LNCAP (cell line): ENCODE measurements around the gene AACS.
A peak's percentile ranks its signal among the peaks of the same experiment; 100 is the strongest.

ENCODE experiments used
- TF ChIP-seq, protein P1 (sequence below): fragments of 450-650 bp; IDR thresholded peaks from 2 replicates; pipeline ENCODE4 v1.5.1; 2017; ENCODE audit warnings: mild to moderate bottlenecking

AACS gene

GRCh38 chr12:125181107-125181506, 115.9 kb downstream of the AACS start:
- TF ChIP-seq, protein P1, sequence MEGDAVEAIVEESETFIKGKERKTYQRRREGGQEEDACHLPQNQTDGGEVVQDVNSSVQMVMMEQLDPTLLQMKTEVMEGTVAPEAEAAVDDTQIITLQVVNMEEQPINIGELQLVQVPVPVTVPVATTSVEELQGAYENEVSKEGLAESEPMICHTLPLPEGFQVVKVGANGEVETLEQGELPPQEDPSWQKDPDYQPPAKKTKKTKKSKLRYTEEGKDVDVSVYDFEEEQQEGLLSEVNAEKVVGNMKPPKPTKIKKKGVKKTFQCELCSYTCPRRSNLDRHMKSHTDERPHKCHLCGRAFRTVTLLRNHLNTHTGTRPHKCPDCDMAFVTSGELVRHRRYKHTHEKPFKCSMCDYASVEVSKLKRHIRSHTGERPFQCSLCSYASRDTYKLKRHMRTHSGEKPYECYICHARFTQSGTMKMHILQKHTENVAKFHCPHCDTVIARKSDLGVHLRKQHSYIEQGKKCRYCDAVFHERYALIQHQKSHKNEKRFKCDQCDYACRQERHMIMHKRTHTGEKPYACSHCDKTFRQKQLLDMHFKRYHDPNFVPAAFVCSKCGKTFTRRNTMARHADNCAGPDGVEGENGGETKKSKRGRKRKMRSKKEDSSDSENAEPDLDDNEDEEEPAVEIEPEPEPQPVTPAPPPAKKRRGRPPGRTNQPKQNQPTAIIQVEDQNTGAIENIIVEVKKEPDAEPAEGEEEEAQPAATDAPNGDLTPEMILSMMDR = no peak

DNA sequence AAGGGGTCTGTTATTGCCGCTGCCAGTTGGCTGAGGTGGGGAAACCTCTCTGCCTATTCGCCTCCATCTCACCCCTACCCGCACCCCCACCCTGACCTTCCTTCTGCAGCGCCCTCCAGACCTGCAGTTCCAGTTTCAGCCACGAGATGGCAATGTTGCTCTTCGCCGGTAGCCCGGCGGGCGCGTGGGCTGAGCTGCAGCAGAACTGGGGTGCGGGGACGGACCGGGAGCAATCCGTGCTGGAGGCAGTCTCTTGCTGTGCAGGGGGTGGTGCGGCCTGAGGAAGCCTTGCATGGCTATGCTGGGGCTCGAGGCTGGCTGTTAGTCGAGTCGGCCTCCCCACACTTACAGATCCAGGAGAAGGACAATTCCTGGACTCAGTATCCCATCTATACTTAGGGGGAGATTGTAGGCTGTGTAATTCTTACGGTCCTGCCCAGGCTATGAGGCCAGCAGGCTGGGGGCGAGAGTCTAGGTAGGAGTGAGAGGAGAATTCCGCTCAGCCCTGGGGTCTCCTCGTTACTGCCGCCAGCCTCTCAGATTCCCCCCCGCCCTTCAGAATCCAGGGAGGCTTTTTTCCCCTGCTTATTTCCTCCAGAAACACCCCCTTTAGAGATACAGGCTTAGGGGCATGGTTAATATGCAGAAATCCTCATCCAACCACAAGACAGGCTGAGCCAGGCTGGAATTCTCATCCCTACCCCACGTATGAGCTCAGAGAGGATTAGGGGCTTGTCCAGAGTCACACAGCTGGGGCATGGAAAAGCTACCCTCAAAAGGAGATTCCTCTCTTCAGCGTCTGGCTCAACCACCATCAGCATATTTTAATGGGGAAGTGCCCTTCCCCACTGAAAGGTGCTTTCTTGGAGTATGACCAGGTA, 118.2 kb downstream of the AACS start:
- TF ChIP-seq, protein P1 = peak; percentile 98

DNA sequence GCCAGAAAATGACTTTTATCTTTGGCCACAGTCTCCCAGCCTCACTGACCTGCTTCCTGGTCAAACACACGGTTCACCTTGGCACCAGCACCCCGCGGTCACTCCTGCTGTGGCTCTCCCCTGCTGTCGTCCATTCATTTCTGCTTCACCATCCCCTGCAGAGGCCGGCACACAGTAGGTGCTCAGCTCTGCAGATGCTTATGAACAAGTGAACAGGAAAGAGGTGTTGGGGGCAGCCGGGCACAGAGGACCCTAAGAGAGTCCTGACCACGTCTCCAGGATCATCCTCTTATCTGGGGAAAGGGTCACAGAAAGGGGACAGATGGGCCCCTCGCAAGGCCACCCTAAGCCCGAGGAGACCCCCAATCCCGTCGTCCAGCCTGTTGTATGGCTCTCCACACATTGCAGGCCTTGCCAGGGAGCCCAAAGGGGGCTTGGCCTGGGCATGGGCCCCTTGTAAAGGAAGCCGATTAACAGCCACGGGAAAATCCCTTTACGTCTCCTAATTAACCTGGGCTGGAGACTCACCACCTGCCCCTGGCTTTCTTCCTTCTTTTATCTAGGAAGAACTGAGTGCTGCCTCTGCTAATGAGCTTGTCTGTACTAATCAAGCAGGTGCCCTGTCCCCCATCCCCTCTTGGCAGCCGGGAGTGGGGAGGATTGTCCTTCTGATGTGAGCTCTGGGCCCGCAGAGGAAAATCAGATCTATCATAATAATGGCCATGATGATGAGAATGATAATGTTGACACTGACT, 119.2 kb downstream of the AACS start:
- TF ChIP-seq, protein P1 = no peak

GRCh38 chr12:125185311-125185739, 120.1 kb downstream of the AACS start:
- TF ChIP-seq, protein P1 = no peak

DNA sequence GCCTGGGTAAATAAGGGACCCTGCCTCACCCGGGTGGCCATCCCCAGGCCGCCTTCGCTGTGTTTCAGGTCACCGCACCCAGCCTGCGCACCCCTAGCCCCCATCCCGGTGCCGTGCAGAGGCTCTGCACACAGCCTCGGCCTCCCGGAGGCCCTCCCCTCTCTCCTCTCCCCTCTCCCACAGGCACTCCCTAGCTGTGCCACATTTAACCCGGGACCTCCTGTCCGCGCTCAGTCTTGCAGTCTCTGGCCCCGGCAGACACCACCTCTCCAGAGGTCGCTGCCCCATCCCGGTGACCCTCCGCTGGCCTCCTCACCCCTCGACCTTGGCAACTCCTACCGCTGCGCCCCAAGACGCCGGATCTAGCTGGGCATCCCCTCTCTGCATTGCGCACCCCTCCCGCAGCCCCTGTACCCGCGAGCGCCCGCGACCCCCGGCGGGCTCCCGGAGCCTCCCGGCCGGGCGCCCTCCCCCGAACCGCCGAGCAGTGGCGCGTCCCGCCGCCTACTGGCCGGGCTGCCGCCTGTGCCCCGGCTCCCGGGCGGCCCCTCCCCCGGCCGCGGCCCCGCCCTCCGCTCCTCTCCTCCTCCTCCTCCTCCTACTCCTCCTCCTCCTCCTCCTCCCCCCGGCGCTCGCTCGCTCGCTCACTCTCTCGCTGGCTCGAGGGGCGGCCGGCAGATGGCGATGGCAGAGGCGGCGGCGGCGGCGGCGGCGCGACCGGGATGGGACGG, 120.7 kb downstream of the AACS start, which contains the start of gene TMEM132B:
TSS of gene TMEM132B (plus strand) at position 647 of the 731 bp plus-strand sequence.
- TF ChIP-seq, protein P1 = peak; percentile 72

- TF ChIP-seq, protein P1 = no peak
Observed at GRCh38 chr12:125186471-125187147, 121.4 kb downstream of the AACS start.
